A549 (cell line): ENCODE results near the gene CHN1. TPM values are rescaled to one million over a fixed set of nuclear protein-coding genes. Genes with fewer than 3 reads are reported as not detected.
A peak's percentile ranks its signal among the peaks of the same experiment; 100 is the strongest.

Source experiments
- ATAC-seq, 2 experiments: fragments of 200-7000 bp in 1 of 2; fragments of >200 bp in 1 of 2; cut with Nextera tagmentation in 1 of 2; cut with Tn5 transposase in 1 of 2; 3 replicates each; pipeline versions ENCODE4 v1.8.0 to v1.9.1; 2018 to 2020; ENCODE audit warnings: mild to moderate bottlenecking in 1 of 2, moderate library complexity in 1 of 2
- CTCF ChIA-PET: fragments of 300-600 bp; sonication (Branson Sonifier 250); formaldehyde crosslinking; extraction: SDS; loops from one replicate; lab custom pipeline; 2021; ENCODE audit warnings: antibody characterized with exemption, inconsistent platforms; lab: Yijun Ruan, JAX
- POLR2A ChIA-PET: fragments of 350-600 bp; formaldehyde crosslinking; extraction: SDS; loops from one replicate; lab custom pipeline; 2021; ENCODE audit warnings: antibody characterized with exemption, inconsistent platforms; lab: Yijun Ruan, JAX
- DNase-seq, 2 experiments: peaks; one replicate each; pipeline versions ENCODE4 v3.0.0 to v3.0.0-alpha.2; 2011 to 2016; ENCODE audit warnings: low read depth in 1 of 2, low spot score in 1 of 2
- FAIRE-seq: peaks from 2 replicates; lab custom pipeline; 2011; peaks lifted over from hg19 to GRCh38; lab: Jason Lieb, UNC
- H3K27ac ChIP-seq, 2 experiments: fragments of >200 bp; sonication (Bioruptor Twin); formaldehyde crosslinking; 3 replicates each; pipeline ENCODE4 v1.5.1; 2016 to 2017
- H3K4me1 ChIP-seq: fragments of >200 bp; sonication (Bioruptor Twin); formaldehyde crosslinking; 3 replicates; pipeline ENCODE4 v1.6.1; 2016
- H3K4me2 ChIP-seq: fragments of >200 bp; sonication (Bioruptor Twin); formaldehyde crosslinking; 3 replicates; pipeline ENCODE4 v1.6.1; 2016
- H3K4me3 ChIP-seq: fragments of >200 bp; sonication (Bioruptor Twin); formaldehyde crosslinking; 3 replicates; pipeline ENCODE4 v1.5.1; 2016
- H3K9me3 ChIP-seq: fragments of >200 bp; sonication (Bioruptor Twin); formaldehyde crosslinking; 3 replicates; pipeline ENCODE4 v1.6.1; 2016
- CEBPB ChIP-seq, 2 experiments: fragments of >200 bp in 1 of 2; sonication (Bioruptor Twin) in 1 of 2; formaldehyde crosslinking in 1 of 2; IDR thresholded peaks; 2 replicates each; pipeline ENCODE4 v1.6.1; 2012 to 2016
- EP300 ChIP-seq, 2 experiments: fragments of >200 bp; sonication (Bioruptor Twin); formaldehyde crosslinking; IDR thresholded peaks; 2 replicates in 1 of 2; 3 replicates in 1 of 2; pipeline ENCODE4 v1.6.1; 2016 to 2017
- FOSL2 ChIP-seq, 2 experiments: fragments of 450-650 bp in 1 of 2; fragments of >200 bp in 1 of 2; sonication (Bioruptor Twin) in 1 of 2; formaldehyde crosslinking; IDR thresholded peaks; 2 replicates each; pipeline versions ENCODE4 v1.5.0 to v1.6.1; 2016 to 2020; ENCODE audit warnings: mild to moderate bottlenecking in 1 of 2, moderate library complexity in 1 of 2
- GATA3 ChIP-seq: IDR thresholded peaks from 2 replicates; pipeline ENCODE4 v1.6.1; 2012; ENCODE audit warnings: borderline replicate concordance
- HDAC2 ChIP-seq: fragments of 200-600 bp; sonication (generic); IDR thresholded peaks from 2 replicates; pipeline ENCODE4 v1.6.1; 2016
- HOXB5 ChIP-seq: fragments of 250-450 bp; sonication (Bioruptor Pico); IDR thresholded peaks from 2 replicates; pipeline ENCODE4 v1.5.0; 2020; ENCODE audit warnings: mild to moderate bottlenecking, moderate library complexity
- JUNB ChIP-seq: fragments of >200 bp; sonication (Bioruptor Twin); formaldehyde crosslinking; IDR thresholded peaks from 2 replicates; pipeline ENCODE4 v1.6.1; 2016
- KDM1A ChIP-seq: fragments of 200-600 bp; sonication (generic); IDR thresholded peaks from 2 replicates; pipeline ENCODE4 v1.6.1; 2016; ENCODE audit warnings: low read depth, mild to moderate bottlenecking
- MAX ChIP-seq: IDR thresholded peaks from 2 replicates; pipeline ENCODE4 v1.6.1; 2012
- MAZ ChIP-seq: fragments of 150-350 bp; IDR thresholded peaks from 2 replicates; pipeline ENCODE4 v1.6.1; 2014; ENCODE audit warnings: antibody characterized with exemption, low read depth, low read length, borderline replicate concordance
- NFE2L2 ChIP-seq: fragments of 150-350 bp; conservative IDR thresholded peaks from 2 replicates; pipeline ENCODE4 v1.6.1; 2014; ENCODE audit warnings: low read length
- PBX3 ChIP-seq: IDR thresholded peaks from 2 replicates; pipeline ENCODE4 v1.6.1; 2012
- POLR2A ChIP-seq: IDR thresholded peaks from 2 replicates; pipeline ENCODE4 v1.6.1; 2012; ENCODE audit warnings: mild to moderate bottlenecking, low read length
- REST ChIP-seq: fragments of 200-600 bp; sonication (generic); IDR thresholded peaks from 2 replicates; pipeline ENCODE4 v1.6.1; 2016; ENCODE audit warnings: antibody characterized with exemption, mild to moderate bottlenecking, moderate library complexity
- RFX5 ChIP-seq: fragments of 450-650 bp; IDR thresholded peaks from 2 replicates; pipeline ENCODE4 v1.7.1; 2014; ENCODE audit warnings: antibody characterized with exemption, mild to moderate bottlenecking, moderate library complexity
- SMC3 ChIP-seq: fragments of >200 bp; sonication (Bioruptor Twin); formaldehyde crosslinking; IDR thresholded peaks from 3 replicates; pipeline ENCODE4 v1.6.1; 2018; ENCODE audit warnings: inconsistent platforms
- SREBF2 ChIP-seq: fragments of 450-650 bp; IDR thresholded peaks from 2 replicates; pipeline ENCODE4 v1.6.1; 2014; ENCODE audit warnings: mild to moderate bottlenecking, moderate library complexity
- TFCP2L1 ChIP-seq: fragments of 250-450 bp; sonication (Bioruptor Pico); IDR thresholded peaks from 2 replicates; pipeline ENCODE4 v1.5.0; 2021; ENCODE audit warnings: mild to moderate bottlenecking
- WGBS: methylation state at CpG from one replicate; pipeline ENCODE4 v1.1.6; 2017; ENCODE audit errors: missing lambda C conversion rate; 5-methylcytosine and 5-hydroxymethylcytosine counted together
- polyA plus RNA-seq, 4 experiments: library from polyadenylated mRNA; depleted of rRNA in 3 of 4; stranded (reverse); fragments of >200 nt; fragmentation: RNase III in 1 of 4; extraction: RNeasy Plus Mini Kit Qiagen cat#74134 plus additional on column Dnase treatment in 1 of 4; gene quantifications; 2 replicates in 3 of 4; 3 replicates in 1 of 4; pipeline ENCODE4 v1.2.3, GENCODE V29; 2011 to 2017
- TF ChIP-seq, protein P1 (sequence below): fragments of 150-350 bp; IDR thresholded peaks from 2 replicates; pipeline ENCODE4 v1.6.1; 2014; ENCODE audit warnings: low read depth, mild to moderate bottlenecking, low read length

Gene CHN1
- polyA plus RNA-seq, 2 of the 4 experiments (the other 2 are of a cell fraction) = 20.9 to 46.6 TPM

DNA sequence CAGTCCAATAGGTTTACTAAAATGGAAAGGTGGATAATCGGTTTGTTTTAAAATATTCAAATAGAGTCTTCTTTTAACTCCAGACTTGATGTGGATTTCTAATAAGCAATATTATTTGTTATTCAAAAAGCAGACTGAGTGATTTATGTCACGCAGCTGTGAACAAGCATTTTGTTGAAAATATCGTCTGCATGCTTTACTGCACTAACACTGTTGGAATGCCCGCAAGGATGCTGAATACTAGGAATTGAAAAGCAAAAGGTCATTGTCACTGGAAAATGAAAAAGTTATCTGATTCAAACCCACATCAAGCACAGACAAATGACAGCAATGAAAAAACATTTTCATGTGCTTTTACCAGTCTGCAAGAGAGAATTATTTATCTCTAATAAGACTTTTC is 31.1 kb downstream of the CHN1 start:
- Histone ChIP-seq H3K27ac (peak overlapping the region; percentile 71 to 77), H3K4me2 (peak overlapping the region; percentile 74), H3K4me1 (peaks cover 65% of the 10 kb centered on the region), H3K4me3 (no peak overlapping the region), H3K9me3 (no peaks in the 10 kb centered on the region)
- WGBS = 80% methylated on average over 4 of the region's 4 CpGs
- no peak for ATAC-seq
- TF ChIP-seq KDM1A (no peak), TFCP2L1 (CRISPR knock-in tag) (no peak), GATA3 (no peak), MAZ (no peak), PBX3 (no peak), POLR2A (no peak)
- DNase-seq = no peak
- ChIA-PET POLR2A (no interaction called here), CTCF (interaction anchor here (0.9 to 3.6 kb wide), 3 partner anchors 10 to 203 kb away, joined by 3 to 33 read pairs (median 29); partner anchors contain the start of gene CHN1)
- no peak for FAIRE-seq

GRCh38 chr2:174972924-174973323 is 32.3 kb downstream of the CHN1 start:
- DNase-seq (peak; percentile 16 to 45), FAIRE-seq (no peak), ATAC-seq (peak; percentile 70 to 81)
- H3K4me2 ChIP-seq = peak overlapping the region; percentile 74
- peak overlapping the region; percentile 71 to 87 for H3K27ac ChIP-seq
- H3K4me1 ChIP-seq = peaks cover 65% of the 10 kb centered on the region
- 0 out of 3 replicates have a peak overlapping the region, but pooled peaks have one; percentile 5 for H3K4me3 ChIP-seq
- ChIA-PET CTCF (interaction anchor here (1.2 to 3.6 kb wide), 4 partner anchors 8 to 276 kb away, joined by 3 to 33 read pairs (median 16); no protein-coding TSS in a partner anchor), POLR2A (interaction anchor here (1.4 kb wide), 2 partner anchors 137 to 201 kb away, joined by 3 to 6 read pairs; no protein-coding TSS in a partner anchor)
- TF ChIP-seq FOSL2 (IDR thresholded peaks at IDR 0.05) = no peak
- TF ChIP-seq FOSL2 (CRISPR knock-in tag; IDR thresholded peaks at IDR 0.05) = peak; percentile 59
- peak in 1 of 2 experiments; percentile 34; a peak in 1 of 4 replicates for TF ChIP-seq CEBPB (IDR thresholded peaks at IDR 0.05)
- TF ChIP-seq REST = no peak
- TF ChIP-seq MAX = 0 out of 2 replicates have a peak, but pooled peaks have one; percentile 5
- H3K9me3 ChIP-seq = no peaks in the 10 kb centered on the region

DNA sequence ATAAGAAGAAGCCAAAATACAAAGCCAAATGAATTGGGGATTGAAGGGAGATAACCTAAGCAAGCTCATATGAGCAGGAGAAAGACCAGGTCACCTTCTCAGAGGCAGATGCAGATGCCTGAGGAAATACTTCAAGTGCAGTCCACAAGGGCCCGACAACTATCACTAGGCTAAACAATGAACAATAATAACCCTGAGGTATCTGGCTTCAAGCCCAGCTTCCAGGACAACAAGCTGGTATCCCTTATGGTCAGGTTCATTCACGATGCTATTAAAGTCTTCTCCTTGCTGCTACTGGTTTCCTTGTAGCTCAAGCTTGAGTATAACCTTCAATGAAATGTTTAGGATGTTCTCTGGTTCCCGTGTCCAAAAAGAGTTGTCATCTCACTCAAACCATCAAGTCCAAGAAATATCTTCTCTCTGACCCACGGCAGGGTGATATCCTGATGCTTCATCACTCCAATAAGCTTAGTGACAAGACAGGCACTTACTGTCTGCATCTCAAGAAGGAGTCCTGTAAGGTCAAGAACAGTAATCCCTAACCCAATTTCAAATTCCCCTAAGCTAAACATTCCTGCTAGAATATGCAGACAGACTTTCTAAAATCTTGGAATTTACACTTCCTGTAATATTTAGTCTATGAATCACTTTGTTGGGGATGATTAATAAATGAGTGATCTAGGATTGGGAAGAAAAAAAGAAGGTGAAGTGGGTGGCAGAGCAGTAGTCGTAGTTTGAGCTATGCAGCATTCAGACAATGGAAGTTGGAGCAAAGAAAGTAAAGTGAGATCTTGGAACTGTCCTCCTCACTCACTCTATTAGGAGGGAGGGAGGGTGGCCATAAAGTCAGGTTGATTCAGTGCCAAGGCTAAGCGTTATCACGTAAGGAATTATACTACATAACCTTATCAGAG is 33.1 kb downstream of the CHN1 start:
- ChIA-PET POLR2A (interaction anchor here (1.0 to 1.4 kb wide), 3 partner anchors 9 to 200 kb away, joined by 3 to 6 read pairs (median 3); no protein-coding TSS in a partner anchor), CTCF (interaction anchor here (1.0 to 3.6 kb wide), 6 partner anchors 9 to 275 kb away, joined by 3 to 33 read pairs (median 4); no protein-coding TSS in a partner anchor)
- ATAC-seq (peak; percentile 89 to 90), DNase-seq (peak; percentile 41 to 76), FAIRE-seq (peak; percentile 32)
- 1% methylated on average over 7 of the region's 7 CpGs for WGBS
- Histone ChIP-seq H3K4me1 (peaks cover 59% of the 10 kb centered on the region), H3K27ac (peak overlapping the region; percentile 71 to 87), H3K4me3 (peak overlapping the region; percentile 17; the same call in 1 of the 3 replicates), H3K9me3 (no peaks in the 10 kb centered on the region), H3K4me2 (peak overlapping the region; percentile 74)
- TF ChIP-seq FOSL2 (IDR thresholded peaks at IDR 0.05) (peak; percentile 88), FOSL2 (CRISPR knock-in tag; IDR thresholded peaks at IDR 0.05) (peak; percentile 87), SMC3 (0 out of 3 replicates have a peak, but pooled peaks have one; percentile 6), CEBPB (IDR thresholded peaks at IDR 0.05) (0 out of 4 replicates have a peak, but pooled peaks of 1 of the 2 experiments have one; percentile 5), HDAC2 (no peak), RFX5 (no peak), JUNB (peak; percentile 83), HOXB5 (CRISPR knock-in tag) (no peak), GATA3 (peak; percentile 85; the same call in 1 of the 2 replicates), NFE2L2 (no peak), EP300 (IDR thresholded peaks at IDR 0.05) (peak; percentile 42 to 59; a peak in 2 of 5 replicates), SREBF2 (no peak)
- TF ChIP-seq, protein P1, sequence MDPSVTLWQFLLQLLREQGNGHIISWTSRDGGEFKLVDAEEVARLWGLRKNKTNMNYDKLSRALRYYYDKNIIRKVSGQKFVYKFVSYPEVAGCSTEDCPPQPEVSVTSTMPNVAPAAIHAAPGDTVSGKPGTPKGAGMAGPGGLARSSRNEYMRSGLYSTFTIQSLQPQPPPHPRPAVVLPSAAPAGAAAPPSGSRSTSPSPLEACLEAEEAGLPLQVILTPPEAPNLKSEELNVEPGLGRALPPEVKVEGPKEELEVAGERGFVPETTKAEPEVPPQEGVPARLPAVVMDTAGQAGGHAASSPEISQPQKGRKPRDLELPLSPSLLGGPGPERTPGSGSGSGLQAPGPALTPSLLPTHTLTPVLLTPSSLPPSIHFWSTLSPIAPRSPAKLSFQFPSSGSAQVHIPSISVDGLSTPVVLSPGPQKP = no peak
